B cell (primary cell): ENCODE measurements around the gene DECR2. TPM values are rescaled to one million over a fixed set of nuclear protein-coding genes. Genes with fewer than 3 reads are reported as not detected.

Experiments
- ATAC-seq: fragments of 200-7000 bp; cut with Tn5 transposase; one replicate; pipeline ENCODE4 v1.10.0; 2021; ENCODE audit warnings: low read depth, mild to moderate bottlenecking, moderate number of reproducible peaks, moderate library complexity
- CTCF ChIA-PET: fragments of 350-600 bp; sonication (Branson Sonifier 250); formaldehyde crosslinking; loops from one replicate; lab custom pipeline; 2021; ENCODE audit warnings: antibody characterized with exemption, inconsistent platforms; lab: Charles Lee
- POLR2A ChIA-PET: fragments of 350-600 bp; sonication (Branson Sonifier 250); formaldehyde crosslinking; loops from one replicate; lab custom pipeline; 2021; ENCODE audit warnings: antibody characterized with exemption; lab: Charles Lee
- DNase-seq: peaks from one replicate; pipeline ENCODE4 v3.0.0; 2013
- H2AFZ ChIP-seq: 2 replicates; pipeline ENCODE4 v1.6.1; 2012; ENCODE audit warnings: mild to moderate bottlenecking, low read depth, low read length; ENCODE audit not compliant: insufficient read depth, poor library complexity, severe bottlenecking
- H3K27ac ChIP-seq, 2 donors: 1 replicate in 1 of 2; 2 replicates in 1 of 2; pipeline ENCODE4 v1.5.1; 2012 to 2013; ENCODE audit warnings: low read length in 2 of 2, mild to moderate bottlenecking in 2 of 2, moderate library complexity in 1 of 2
- H3K27me3 ChIP-seq, 4 experiments: fragments of 200-600 bp in 1 of 4; sonication (generic) in 1 of 4; replicated peaks in 1 of 4; 1 replicate in 2 of 4; 2 replicates in 2 of 4; pipeline versions ENCODE4 v1.6.1 to v1.7.0; 2013 to 2016; ENCODE audit warnings: low read length in 3 of 4, mild to moderate bottlenecking in 2 of 4, mixed read lengths in 1 of 4, moderate library complexity in 1 of 4; ENCODE audit not compliant: insufficient read depth in 4 of 4, control insufficient read depth in 3 of 4; ENCODE audit errors: control extremely low read depth in 1 of 4
- H3K36me3 ChIP-seq, 2 experiments: replicated peaks in 1 of 2; 1 replicate in 1 of 2; 2 replicates in 1 of 2; pipeline versions ENCODE4 v1.6.1 to v1.7.1; 2013; ENCODE audit warnings: low read length in 1 of 2; ENCODE audit not compliant: insufficient read depth in 2 of 2, control insufficient read depth in 1 of 2; ENCODE audit errors: control extremely low read depth in 1 of 2, extremely low read depth in 1 of 2
- H3K4me1 ChIP-seq, 2 donors: fragments of 200-600 bp in 1 of 2; sonication (generic) in 1 of 2; 1 replicate in 1 of 2; 2 replicates in 1 of 2; pipeline versions ENCODE4 v1.5.1 to v1.6.1; 2013 to 2017; ENCODE audit warnings: low read length in 2 of 2; ENCODE audit not compliant: control insufficient read depth in 2 of 2, insufficient read depth in 2 of 2
- H3K4me2 ChIP-seq: replicated peaks from 2 replicates; pipeline ENCODE3; 2012; ENCODE audit warnings: mild to moderate bottlenecking, low read depth, low read length; ENCODE audit not compliant: poor library complexity, severe bottlenecking
- H3K4me3 ChIP-seq, 5 experiments: fragments of 200-600 bp in 1 of 5; sonication (generic) in 1 of 5; 1 replicate in 3 of 5; 2 replicates in 2 of 5; pipeline versions ENCODE4 v1.5.1 to v1.7.0; 2011 to 2016; ENCODE audit warnings: low read length in 4 of 5, mild to moderate bottlenecking in 4 of 5, low read depth in 2 of 5, control low read depth in 1 of 5, moderate library complexity in 1 of 5; ENCODE audit not compliant: insufficient read depth in 1 of 5; ENCODE audit errors: control extremely low read depth in 1 of 5, extremely low read depth in 1 of 5
- H3K79me2 ChIP-seq: fragments of 200-600 bp; sonication (generic); one replicate; pipeline ENCODE4 v1.6.0; 2016; ENCODE audit warnings: low read length; ENCODE audit not compliant: control insufficient read depth, insufficient read depth
- H3K9ac ChIP-seq: fragments of 200-600 bp; sonication (generic); 2 replicates; pipeline ENCODE4 v1.6.1; 2017; ENCODE audit warnings: mild to moderate bottlenecking, low read length, moderate library complexity
- H3K9me3 ChIP-seq, 3 donors: one replicate each; pipeline versions ENCODE4 v1.6.1 to v1.7.1; 2013; ENCODE audit warnings: low read length in 2 of 3; ENCODE audit not compliant: control insufficient read depth in 2 of 3, insufficient read depth in 1 of 3; ENCODE audit errors: control extremely low read depth in 1 of 3
- H4K20me1 ChIP-seq: 2 replicates; pipeline ENCODE4 v1.6.0; 2012; ENCODE audit warnings: mild to moderate bottlenecking, low read length; ENCODE audit not compliant: insufficient read depth, control insufficient read depth, poor library complexity, severe bottlenecking
- H3K27ac Mint-ChIP-seq: one replicate; pipeline ENCODE4 v1.8.0; 2021; ENCODE audit warnings: mixed read lengths
- H3K27me3 Mint-ChIP-seq: one replicate; pipeline ENCODE4 v1.8.0; 2021; ENCODE audit warnings: mixed read lengths
- H3K4me1 Mint-ChIP-seq: one replicate; pipeline ENCODE4 v1.8.0; 2021; ENCODE audit warnings: mixed read lengths
- H3K4me3 Mint-ChIP-seq: one replicate; pipeline ENCODE4 v1.8.0; 2021; ENCODE audit warnings: mixed read lengths
- H3K9me3 Mint-ChIP-seq: one replicate; pipeline ENCODE4 v1.8.0; 2022; ENCODE audit warnings: mixed read lengths; ENCODE audit not compliant: insufficient read depth
- EZH2 ChIP-seq: IDR thresholded peaks from 2 replicates; pipeline ENCODE4 v1.6.1; 2012; ENCODE audit warnings: borderline replicate concordance, low read depth, mild to moderate bottlenecking, moderate library complexity, low read length; ENCODE audit not compliant: insufficient read depth, poor library complexity, severe bottlenecking
- WGBS: methylation state at CpG from one replicate; pipeline ENCODE4 v1.1.5; 2013; ENCODE audit warnings: missing lambda C conversion rate; ENCODE audit not compliant: insufficient coverage; 5-methylcytosine and 5-hydroxymethylcytosine counted together
- intact Hi-C: fragments of 100-400 bp; cut with micrococcal nuclease; formaldehyde crosslinking; loops from one replicate; pipeline ENCODE4 v1.10.0; 2022
- polyA plus RNA-seq: library from polyadenylated mRNA; depleted of rRNA; stranded (reverse); fragments of >200 nt; gene quantifications from 2 replicates; pipeline ENCODE4 v1.2.3, GENCODE V29; 2012
- total RNA-seq, 2 donors: library from RNA; stranded (reverse); fragments of 120-200 nt in 1 of 2; gene quantifications; 1 replicate in 1 of 2; 2 replicates in 1 of 2; pipeline versions ENCODE4 v1.2.3 to v1.2.4, GENCODE V29; 2013 to 2022
- TF ChIP-seq, protein P1 (sequence below): fragments of 200-600 bp; IDR thresholded peaks from one replicate; pipeline ENCODE4 v1.8.0; 2022; ENCODE audit warnings: antibody characterized with exemption, mild to moderate bottlenecking

Gene DECR2
- total and polyA plus RNA-seq, 2 donors (not counting 1 experiment from before 2014, with no cell fraction given): 11.0 to 16.3 TPM

DNA sequence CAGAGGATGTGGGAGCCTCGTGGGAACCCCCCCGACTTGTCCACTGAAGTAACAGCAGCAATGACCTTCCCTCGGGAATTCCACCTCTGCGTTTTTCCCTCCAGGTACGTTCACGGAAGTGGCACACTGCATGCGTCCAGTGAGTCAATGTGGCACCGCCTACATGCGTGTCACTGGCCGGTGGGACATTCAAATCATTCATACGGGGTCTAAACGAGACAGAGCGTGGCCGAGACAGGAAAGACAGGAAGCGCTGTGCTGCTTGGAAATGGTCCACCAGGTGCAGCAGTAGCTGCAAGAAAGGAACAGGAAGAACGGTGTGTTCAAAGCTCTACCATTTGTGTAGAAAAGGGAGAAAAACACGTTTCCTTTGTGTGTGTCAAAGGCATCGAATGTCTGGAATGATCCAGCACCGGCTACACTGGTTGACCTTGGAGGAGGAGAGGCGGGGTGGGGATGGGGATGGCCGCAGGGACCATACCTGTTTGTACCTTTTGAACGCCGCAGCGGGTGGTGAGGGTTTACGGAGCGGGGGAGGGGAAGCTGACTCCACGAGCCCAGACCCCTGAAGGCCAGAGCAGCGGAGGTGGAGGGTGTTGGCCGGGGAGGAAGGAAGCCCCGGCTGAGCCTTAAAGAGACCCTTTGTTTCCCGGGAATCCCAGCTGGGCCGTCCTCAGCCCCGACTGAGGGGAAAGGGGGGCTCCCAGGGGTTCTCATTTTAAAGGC lies 18.2 kb upstream of the DECR2 start:
- H3K9ac ChIP-seq: peak overlapping the region; percentile 88
- Mint-ChIP-seq H3K27me3 (no peaks in the 10 kb centered on the region), H3K27ac (peak overlapping the region; percentile 82), H3K9me3 (no peaks in the 10 kb centered on the region), H3K4me3 (peak overlapping the region; percentile 97), H3K4me1 (peaks cover 22% of the 10 kb centered on the region)
- H3K9me3 ChIP-seq: no peaks in the 10 kb centered on the region
- no peaks in the 10 kb centered on the region for H3K36me3 ChIP-seq
- intact Hi-C loops: loop anchor here (1.0 to 5.0 kb wide), 5 partner anchors 13 to 144 kb away; partner anchors contain the start of genes CAPN15 and RAB11FIP3
- TF ChIP-seq EZH2: no peak
- TF ChIP-seq, protein P1, sequence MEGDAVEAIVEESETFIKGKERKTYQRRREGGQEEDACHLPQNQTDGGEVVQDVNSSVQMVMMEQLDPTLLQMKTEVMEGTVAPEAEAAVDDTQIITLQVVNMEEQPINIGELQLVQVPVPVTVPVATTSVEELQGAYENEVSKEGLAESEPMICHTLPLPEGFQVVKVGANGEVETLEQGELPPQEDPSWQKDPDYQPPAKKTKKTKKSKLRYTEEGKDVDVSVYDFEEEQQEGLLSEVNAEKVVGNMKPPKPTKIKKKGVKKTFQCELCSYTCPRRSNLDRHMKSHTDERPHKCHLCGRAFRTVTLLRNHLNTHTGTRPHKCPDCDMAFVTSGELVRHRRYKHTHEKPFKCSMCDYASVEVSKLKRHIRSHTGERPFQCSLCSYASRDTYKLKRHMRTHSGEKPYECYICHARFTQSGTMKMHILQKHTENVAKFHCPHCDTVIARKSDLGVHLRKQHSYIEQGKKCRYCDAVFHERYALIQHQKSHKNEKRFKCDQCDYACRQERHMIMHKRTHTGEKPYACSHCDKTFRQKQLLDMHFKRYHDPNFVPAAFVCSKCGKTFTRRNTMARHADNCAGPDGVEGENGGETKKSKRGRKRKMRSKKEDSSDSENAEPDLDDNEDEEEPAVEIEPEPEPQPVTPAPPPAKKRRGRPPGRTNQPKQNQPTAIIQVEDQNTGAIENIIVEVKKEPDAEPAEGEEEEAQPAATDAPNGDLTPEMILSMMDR: no peak
- peak; percentile 47 for ATAC-seq
- CTCF ChIA-PET: interaction anchor here (0.7 to 1.9 kb wide), 6 partner anchors 8 to 21 kb away, joined by 3 to 4 read pairs (median 3); partner anchors contain the start of gene DECR2
- POLR2A ChIA-PET: interaction anchor here (0.8 to 2.3 kb wide), 6 partner anchors 9 to 277 kb away, joined by 3 to 24 read pairs (median 4); partner anchors contain the start of genes DECR2 and NME4
- H2AFZ ChIP-seq: peak overlapping the region; percentile 44
- H3K4me2 ChIP-seq: peak overlapping the region; percentile 95
- WGBS: 19% methylated on average over 32 of the region's 33 CpGs
- peaks cover 21 to 33% of the 10 kb centered on the region in 2 donors for H3K4me1 ChIP-seq
- H4K20me1 ChIP-seq: peaks cover 18% of the 10 kb centered on the region
- peaks cover 30% of the 10 kb centered on the region for H3K79me2 ChIP-seq
- H3K27ac ChIP-seq: peak overlapping the region; percentile 55 to 81
- H3K27me3 ChIP-seq: no peaks in the 10 kb centered on the region
- DNase-seq: peak; percentile 82
- peak overlapping the region; percentile 60 to 99 (median 72) for H3K4me3 ChIP-seq

DNA sequence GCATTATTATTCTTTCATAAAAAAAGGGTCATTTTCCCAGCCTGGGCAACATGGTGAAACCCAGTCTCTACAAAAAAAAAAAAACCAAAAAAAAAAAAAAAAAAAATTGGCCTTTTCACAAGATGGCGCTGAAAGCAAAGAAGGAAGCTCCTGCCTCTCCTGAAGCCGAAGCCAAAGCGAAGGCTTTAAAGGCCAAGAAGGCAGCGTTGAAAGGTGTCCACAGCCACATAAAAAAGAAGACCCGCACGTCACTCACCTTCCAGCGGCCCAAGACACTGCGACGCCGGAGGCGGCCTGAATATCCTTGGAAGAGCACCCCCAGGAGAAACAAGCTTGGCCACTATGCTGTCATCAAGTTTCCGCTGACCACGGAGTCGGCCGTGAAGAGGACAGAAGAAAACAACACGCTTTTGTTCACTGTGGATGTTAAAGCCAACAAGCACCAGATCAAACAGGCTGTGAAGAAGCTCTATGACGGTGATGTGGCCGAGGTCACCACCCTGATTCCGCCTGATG lies 15.0 kb upstream of the DECR2 start:
- peaks cover 16 to 19% of the 10 kb centered on the region in 2 donors for H3K4me1 ChIP-seq
- POLR2A ChIA-PET: no interaction called here
- no peak overlapping the region for H3K27ac Mint-ChIP-seq
- H3K4me2 ChIP-seq: no peak overlapping the region
- H3K27me3 ChIP-seq: no peaks in the 10 kb centered on the region
- peaks cover 0 to under 1% (median 0%) of the 10 kb centered on the region in 3 donors for H3K9me3 ChIP-seq
- TF ChIP-seq EZH2: no peak
- TF ChIP-seq, protein P1: no peak
- H3K9ac ChIP-seq: no peak overlapping the region
- intact Hi-C loops: no loop called here
- no peak overlapping the region for H3K27ac ChIP-seq
- CTCF ChIA-PET: interaction anchor here (0.6 to 0.7 kb wide), 2 partner anchors 50 to 78 kb away, joined by 3 read pairs; no protein-coding TSS in a partner anchor
- no peak for DNase-seq
- WGBS: 82% methylated on average over 15 of the region's 19 CpGs
- ATAC-seq: no peak
- no peaks in the 10 kb centered on the region for H4K20me1 ChIP-seq
- no peaks in the 10 kb centered on the region for H3K27me3 Mint-ChIP-seq
- no peak overlapping the region for H3K4me3 Mint-ChIP-seq
- peaks cover 20% of the 10 kb centered on the region for H3K4me1 Mint-ChIP-seq
- H3K4me3 ChIP-seq: no peak overlapping the region
- H3K36me3 ChIP-seq: no peaks in the 10 kb centered on the region
- H2AFZ ChIP-seq: no peak overlapping the region
- no peaks in the 10 kb centered on the region for H3K9me3 Mint-ChIP-seq
- H3K79me2 ChIP-seq: no peaks in the 10 kb centered on the region
